Measurements from ENCODE around the gene QRSL1. TPM values are rescaled to one million over a fixed set of nuclear protein-coding genes. Genes with fewer than 3 reads are reported as not detected.
"Not testable (repeated sequence)": the region's sequence is repeated elsewhere in the genome, so short reads cannot be mapped to it uniquely, and the experiment has no call there.

QRSL1 gene
- total and polyA plus RNA-seq, 2 experiments from 2014 or later: 7.8 to 9.7 TPM

DNA sequence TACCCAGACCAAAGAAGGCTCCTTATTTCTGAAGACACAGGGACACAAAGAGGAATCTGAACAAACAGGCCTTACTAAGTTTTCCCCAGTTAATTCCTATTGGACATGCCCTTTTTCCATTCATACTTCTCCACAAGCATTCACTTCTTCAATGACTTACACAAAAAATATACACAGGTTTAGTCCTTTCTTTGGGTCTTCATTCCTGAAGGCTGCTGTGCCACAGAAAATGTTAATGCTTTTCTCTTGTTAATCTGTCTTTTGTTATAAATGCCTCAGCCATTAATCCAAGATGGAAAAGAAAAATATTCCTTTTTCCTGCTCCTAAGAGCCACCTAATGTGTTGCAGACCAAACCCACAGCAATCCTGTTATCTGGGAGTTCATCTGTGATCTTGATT lies 71.2 kb downstream of the QRSL1 start:
- no peaks in the 10 kb centered on the region for H3K79me2 ChIP-seq (ENCODE audit: insufficient read depth)
- TF ChIP-seq EZH2 (IDR thresholded peaks at IDR 0.05; ENCODE audit: insufficient read depth, poor library complexity, severe bottlenecking): no peak
- TF ChIP-seq EZH2phosphoT487 (IDR thresholded peaks at IDR 0.05; ENCODE audit: insufficient read depth, low read depth): no peak
- in situ Hi-C loops (cut with MboI): no loop called here
- H3K27ac ChIP-seq: no peak overlapping the region
- H4K20me1 ChIP-seq (ENCODE audit: insufficient read depth): no peaks in the 10 kb centered on the region
- H3K27me3 ChIP-seq (replicated peaks; ENCODE audit: insufficient read depth): peaks cover 4% of the 10 kb centered on the region; the same call in 1 of the 2 replicates
- no peak overlapping the region for H2AFZ ChIP-seq
- H3K36me3 ChIP-seq (ENCODE audit: low read depth): no peaks in the 10 kb centered on the region
- H3K4me3 ChIP-seq: no peak overlapping the region
- DNase-seq: no peak
- H3K4me1 ChIP-seq (ENCODE audit: insufficient read depth): no peaks in the 10 kb centered on the region
- no peak overlapping the region for H3K4me2 ChIP-seq (ENCODE audit: unreplicated experiment)
- no peaks in the 10 kb centered on the region for H3F3A ChIP-seq (ENCODE audit: insufficient read depth)
- no peak overlapping the region for H3K9ac ChIP-seq
- no peaks in the 10 kb centered on the region for H3K9me3 ChIP-seq (ENCODE audit: low read depth)
- no peaks in the 10 kb centered on the region for H3K9me2 ChIP-seq (ENCODE audit: insufficient read depth)

DNA sequence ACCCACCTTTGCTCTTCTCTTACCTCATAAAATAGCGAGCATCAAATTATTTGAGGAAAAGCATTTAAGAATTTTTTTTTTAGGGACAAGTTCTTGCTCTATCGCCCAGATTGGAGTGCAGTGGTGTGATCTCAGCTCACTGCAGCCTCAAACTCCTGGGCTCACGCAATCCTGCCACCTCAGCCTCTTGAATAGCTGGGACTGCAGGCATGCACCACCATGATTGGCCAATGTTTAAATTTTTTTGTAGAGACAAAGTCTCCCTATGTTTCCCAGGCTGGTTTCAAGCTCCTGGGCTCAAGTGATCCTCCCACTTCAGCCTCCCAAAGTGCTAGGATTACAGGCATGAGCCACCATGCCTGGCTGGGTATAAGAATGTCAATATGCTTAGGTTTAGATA lies 71.8 kb downstream of the QRSL1 start:
- H3K9ac ChIP-seq; H3K27ac ChIP-seq; H3K9me2 ChIP-seq (ENCODE audit: insufficient read depth); H3F3A ChIP-seq (ENCODE audit: insufficient read depth); H3K36me3 ChIP-seq (ENCODE audit: low read depth); H2AFZ ChIP-seq; H3K27me3 ChIP-seq (replicated peaks; ENCODE audit: insufficient read depth); H4K20me1 ChIP-seq (ENCODE audit: insufficient read depth); H3K79me2 ChIP-seq (ENCODE audit: insufficient read depth); H3K4me2 ChIP-seq (ENCODE audit: unreplicated experiment); H3K9me3 ChIP-seq (ENCODE audit: low read depth); H3K4me1 ChIP-seq (ENCODE audit: insufficient read depth); DNase-seq; in situ Hi-C loops (cut with MboI); H3K4me3 ChIP-seq: not testable (repeated sequence)
- 44 to 63% methylated on average over 3 of the region's 3 CpGs for WGBS, 2 experiments (ENCODE audit: low coverage in 1 of 2, low lambda C conversion rate in 2 of 2, missing lambda C conversion rate in 2 of 2)

DNA sequence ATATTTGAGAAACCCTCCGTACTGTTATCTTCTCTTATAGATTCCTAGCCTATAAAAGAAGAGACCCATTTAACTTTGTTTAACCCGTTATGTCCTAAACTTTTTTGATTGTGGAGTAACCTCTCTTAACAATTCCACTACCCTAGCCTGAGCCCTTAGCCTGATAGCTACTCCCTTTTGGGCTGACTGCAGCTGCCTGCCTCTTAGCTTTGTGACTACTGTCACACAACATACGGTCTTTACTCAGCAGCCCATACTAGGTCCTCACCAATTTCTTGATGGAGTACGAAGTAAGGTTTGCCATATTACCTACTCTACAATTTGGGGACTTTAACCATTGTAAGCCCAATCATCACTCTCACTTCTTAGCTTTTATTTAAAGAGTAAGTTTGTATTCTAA lies 72.7 kb downstream of the QRSL1 start:
- 39 to 51% methylated on average over 4 of the region's 4 CpGs for WGBS, 2 experiments (ENCODE audit: low coverage in 1 of 2, low lambda C conversion rate in 2 of 2, missing lambda C conversion rate in 2 of 2)
- in situ Hi-C loops (cut with MboI): no loop called here
- Histone ChIP-seq H4K20me1 (ENCODE audit: insufficient read depth) (no peaks in the 10 kb centered on the region), H3K9me3 (ENCODE audit: low read depth) (no peaks in the 10 kb centered on the region), H3K27ac (no peak overlapping the region), H3K4me1 (ENCODE audit: insufficient read depth) (no peaks in the 10 kb centered on the region), H3K79me2 (ENCODE audit: insufficient read depth) (no peaks in the 10 kb centered on the region), H2AFZ (no peak overlapping the region), H3F3A (ENCODE audit: insufficient read depth) (no peaks in the 10 kb centered on the region), H3K9ac (no peak overlapping the region), H3K4me3 (no peak overlapping the region), H3K36me3 (ENCODE audit: low read depth) (no peaks in the 10 kb centered on the region), H3K27me3 (replicated peaks; ENCODE audit: insufficient read depth) (peaks cover 2% of the 10 kb centered on the region; the same call in 1 of the 2 replicates), H3K9me2 (ENCODE audit: insufficient read depth) (no peaks in the 10 kb centered on the region), H3K4me2 (ENCODE audit: unreplicated experiment) (no peak overlapping the region)
- no peak for DNase-seq
- TF ChIP-seq EZH2 (IDR thresholded peaks at IDR 0.05; ENCODE audit: insufficient read depth, poor library complexity, severe bottlenecking) (no peak), EZH2phosphoT487 (IDR thresholded peaks at IDR 0.05; ENCODE audit: insufficient read depth, low read depth) (no peak)

DNA sequence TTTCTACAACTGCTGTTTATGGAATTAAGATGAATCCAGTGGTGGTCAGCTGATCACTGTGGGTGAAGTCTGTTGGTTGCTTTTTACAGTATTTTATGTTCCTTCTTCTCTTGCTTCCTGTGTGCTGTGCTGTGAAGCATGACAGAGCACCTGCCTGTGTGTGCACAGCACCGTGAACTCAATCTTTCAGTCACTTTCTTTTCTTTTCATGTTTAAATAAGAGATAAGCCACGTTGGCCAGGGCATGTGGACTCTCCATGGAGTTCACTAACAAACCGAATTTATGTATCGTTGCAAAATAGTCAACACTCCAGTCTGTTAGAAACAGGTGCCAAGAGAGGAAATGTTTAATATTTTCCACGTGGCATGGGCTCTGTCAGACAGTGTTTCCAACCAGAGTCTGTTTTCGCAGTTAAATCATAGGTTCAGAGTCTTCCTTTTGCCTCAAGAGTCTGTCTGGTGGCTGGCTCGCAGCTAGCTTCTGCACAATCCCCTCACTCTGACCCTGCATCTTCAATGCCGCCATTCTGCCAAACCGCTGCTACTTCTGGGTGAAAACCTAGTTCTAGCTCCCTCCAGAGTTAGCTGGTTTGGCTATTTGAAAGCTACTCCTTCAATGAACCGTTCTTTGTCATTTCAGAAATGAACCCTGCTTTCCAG lies 73.2 kb downstream of the QRSL1 start:
- H3K4me1 ChIP-seq (ENCODE audit: insufficient read depth): no peaks in the 10 kb centered on the region

DNA sequence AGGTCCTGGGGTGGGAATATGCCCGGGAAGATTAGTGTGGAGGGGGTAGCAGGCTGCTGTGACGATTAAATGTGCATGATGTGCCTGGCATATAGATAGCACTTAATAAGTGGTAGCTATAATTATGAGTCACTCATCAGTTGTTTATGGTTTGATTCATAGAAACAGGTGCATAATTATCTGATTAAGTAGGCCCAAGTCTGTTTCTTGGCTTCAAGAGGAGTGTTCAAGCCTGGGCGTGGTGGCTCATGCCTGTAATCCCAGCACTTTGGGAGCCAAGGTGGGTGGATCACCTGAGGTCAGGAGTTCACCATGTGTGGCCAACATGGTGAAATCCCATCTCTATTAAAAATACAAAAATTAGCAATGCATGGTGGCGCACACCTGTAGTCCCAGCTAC lies 74.9 kb downstream of the QRSL1 start:
- WGBS, 2 experiments (ENCODE audit: low coverage in 1 of 2, low lambda C conversion rate in 2 of 2, missing lambda C conversion rate in 2 of 2): 68 to 74% methylated on average over 4 of the region's 4 CpGs
- H2AFZ ChIP-seq: no peak overlapping the region
- H4K20me1 ChIP-seq (ENCODE audit: insufficient read depth): no peaks in the 10 kb centered on the region
- TF ChIP-seq EZH2 (IDR thresholded peaks at IDR 0.05; ENCODE audit: insufficient read depth, poor library complexity, severe bottlenecking) (no peak), EZH2phosphoT487 (IDR thresholded peaks at IDR 0.05; ENCODE audit: insufficient read depth, low read depth) (no peak)
- no peaks in the 10 kb centered on the region for H3K79me2 ChIP-seq (ENCODE audit: insufficient read depth)
- no peaks in the 10 kb centered on the region for H3K9me2 ChIP-seq (ENCODE audit: insufficient read depth)
- no peak for DNase-seq
- H3K4me1 ChIP-seq (ENCODE audit: insufficient read depth): no peaks in the 10 kb centered on the region
- H3K9ac ChIP-seq: no peak overlapping the region
- no peak overlapping the region for H3K4me2 ChIP-seq (ENCODE audit: unreplicated experiment)
- H3K36me3 ChIP-seq (ENCODE audit: low read depth): no peaks in the 10 kb centered on the region
- no peaks in the 10 kb centered on the region for H3F3A ChIP-seq (ENCODE audit: insufficient read depth)
- H3K4me3 ChIP-seq: no peak overlapping the region
- no peaks in the 10 kb centered on the region for H3K27me3 ChIP-seq (replicated peaks; ENCODE audit: insufficient read depth)
- H3K27ac ChIP-seq: no peak overlapping the region
- in situ Hi-C loops (cut with MboI): no loop called here
- H3K9me3 ChIP-seq (ENCODE audit: low read depth): no peaks in the 10 kb centered on the region

More for the DNA sequence above, 73.2 kb downstream of the QRSL1 start:
- Histone ChIP-seq H3K9me3 (ENCODE audit: low read depth) (no peaks in the 10 kb centered on the region), H3K9ac (no peak overlapping the region), H4K20me1 (ENCODE audit: insufficient read depth) (no peaks in the 10 kb centered on the region), H3K4me2 (ENCODE audit: unreplicated experiment) (no peak overlapping the region), H3K36me3 (ENCODE audit: low read depth) (no peaks in the 10 kb centered on the region), H3F3A (ENCODE audit: insufficient read depth) (no peaks in the 10 kb centered on the region), H3K27me3 (replicated peaks; ENCODE audit: insufficient read depth) (no peaks in the 10 kb centered on the region), H3K4me3 (no peak overlapping the region), H3K27ac (no peak overlapping the region), H3K9me2 (ENCODE audit: insufficient read depth) (no peaks in the 10 kb centered on the region), H3K79me2 (ENCODE audit: insufficient read depth) (no peaks in the 10 kb centered on the region), H2AFZ (no peak overlapping the region)
- TF ChIP-seq EZH2phosphoT487 (IDR thresholded peaks at IDR 0.05; ENCODE audit: insufficient read depth, low read depth) (no peak), EZH2 (IDR thresholded peaks at IDR 0.05; ENCODE audit: insufficient read depth, poor library complexity, severe bottlenecking) (no peak)
- in situ Hi-C loops (cut with MboI): no loop called here
- no peak for DNase-seq
- 6 to 7% methylated on average over 10 of the region's 10 CpGs for WGBS, 2 experiments (ENCODE audit: low coverage in 1 of 2, low lambda C conversion rate in 2 of 2, missing lambda C conversion rate in 2 of 2)

All from GM23248 (cell line).